Measurements from ENCODE around the gene ATPAF1. TPM values are rescaled to one million over a fixed set of nuclear protein-coding genes. Genes with fewer than 3 reads are reported as not detected.

Gene ATPAF1
- total RNA-seq, 2 donors from 2014 or later, result 52.2 to 71.3 TPM

GRCh38 chr1:46637444-46638083 is 30.6 kb downstream of the ATPAF1 start:
- H3K4me1 ChIP-seq (replicated peaks), result no peaks in the 10 kb centered on the region
- no peaks in the 10 kb centered on the region for H3K27me3 ChIP-seq (replicated peaks; ENCODE audit: insufficient read depth)
- WGBS, result 40% methylated on average over 2 of the region's 2 CpGs
- DNase-seq (ENCODE audit: low spot score), result no peak
- H3K36me3 ChIP-seq, result no peaks in the 10 kb centered on the region
- intact Hi-C loops (cut with DNase I), result no loop called here
- no peaks in the 10 kb centered on the region for H3K9me3 ChIP-seq
- H3K4me3 ChIP-seq, result no peak overlapping the region
- TF ChIP-seq POLR2A (IDR thresholded peaks at IDR 0.05), result no peak
- no peak for TF ChIP-seq CTCF (IDR thresholded peaks at IDR 0.05)
- TF ChIP-seq POLR2AphosphoS5 (IDR thresholded peaks at IDR 0.05), result no peak
- no peak overlapping the region for H3K27ac ChIP-seq

- no peaks in the 10 kb centered on the region for H3K9me3 ChIP-seq
- H3K4me1 ChIP-seq (replicated peaks), result no peaks in the 10 kb centered on the region
- H3K36me3 ChIP-seq, result no peaks in the 10 kb centered on the region
- no peaks in the 10 kb centered on the region for H3K27me3 ChIP-seq (replicated peaks; ENCODE audit: insufficient read depth)
- no peak for TF ChIP-seq POLR2A (IDR thresholded peaks at IDR 0.05)
- no peak for TF ChIP-seq CTCF (IDR thresholded peaks at IDR 0.05)
- TF ChIP-seq POLR2AphosphoS5 (IDR thresholded peaks at IDR 0.05), result no peak
- H3K27ac ChIP-seq, result no peak overlapping the region
- no peak for DNase-seq (ENCODE audit: low spot score)
- 93% methylated on average over 2 of the region's 2 CpGs for WGBS
- H3K4me3 ChIP-seq, result no peak overlapping the region
- intact Hi-C loops (cut with DNase I), result no loop called here
Measured at GRCh38 chr1:46635205-46635604, 33.0 kb downstream of the ATPAF1 start.

- WGBS, result 67% methylated on average over 2 of the region's 2 CpGs
- no peaks in the 10 kb centered on the region for H3K4me1 ChIP-seq (replicated peaks)
- DNase-seq (ENCODE audit: low spot score), result no peak
- intact Hi-C loops (cut with DNase I), result no loop called here
- no peaks in the 10 kb centered on the region for H3K36me3 ChIP-seq
- TF ChIP-seq POLR2AphosphoS5 (IDR thresholded peaks at IDR 0.05) (no peak), CTCF (IDR thresholded peaks at IDR 0.05) (no peak), POLR2A (IDR thresholded peaks at IDR 0.05) (no peak)
- H3K27me3 ChIP-seq (replicated peaks; ENCODE audit: insufficient read depth), result no peaks in the 10 kb centered on the region
- H3K27ac ChIP-seq, result no peak overlapping the region
- no peaks in the 10 kb centered on the region for H3K9me3 ChIP-seq
- no peak overlapping the region for H3K4me3 ChIP-seq
Measured at GRCh38 chr1:46630719-46631118, 37.4 kb downstream of the ATPAF1 start.

DNA sequence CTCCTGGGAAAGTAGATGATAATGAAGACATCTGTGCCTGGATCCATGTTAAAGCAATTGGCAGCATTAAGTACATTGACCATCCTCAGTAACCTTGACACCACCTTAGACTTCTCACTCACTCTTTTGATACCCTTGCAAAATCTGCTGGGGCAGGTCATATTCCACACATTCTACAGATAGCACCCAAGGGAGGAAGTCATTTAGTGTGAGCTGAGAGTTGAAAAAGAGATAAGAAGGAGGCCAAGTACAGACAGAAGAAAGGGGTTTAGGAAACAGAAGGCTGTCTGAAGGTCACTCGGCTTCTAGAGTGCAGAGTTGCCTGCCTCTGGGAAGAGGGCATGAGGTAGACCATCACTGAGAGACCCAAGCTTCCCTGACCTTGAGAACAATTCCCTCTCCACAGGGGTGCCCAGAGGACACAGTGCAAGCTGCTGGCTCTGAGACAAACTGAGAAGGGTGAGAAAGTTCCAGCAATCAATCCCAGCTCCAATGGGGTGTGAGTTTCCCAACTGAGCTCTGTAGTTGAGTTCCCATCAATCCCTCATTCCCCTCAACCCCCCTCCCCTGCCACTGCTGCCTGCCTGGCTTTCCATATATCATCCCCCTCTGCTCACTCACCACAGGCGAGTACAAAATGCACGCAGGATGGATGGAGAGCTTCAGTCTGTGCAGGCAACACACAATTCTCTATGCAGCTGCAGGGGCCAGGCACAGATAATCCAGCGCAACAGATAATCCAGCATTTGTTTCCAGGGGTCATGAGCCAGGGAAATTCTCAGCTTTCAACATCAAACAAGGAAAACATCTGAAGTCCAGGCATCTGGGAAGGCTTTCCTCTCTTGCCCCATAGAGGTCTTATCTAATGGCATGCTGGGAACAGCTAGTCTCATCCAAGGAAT is 44.2 kb downstream of the ATPAF1 start:
- intact Hi-C loops (cut with DNase I), result no loop called here
- no peaks in the 10 kb centered on the region for H3K36me3 ChIP-seq
- 74% methylated on average over 4 of the region's 4 CpGs for WGBS
- H3K27me3 ChIP-seq (replicated peaks; ENCODE audit: insufficient read depth), result no peaks in the 10 kb centered on the region
- H3K27ac ChIP-seq, result no peak overlapping the region
- TF ChIP-seq POLR2AphosphoS5 (IDR thresholded peaks at IDR 0.05), result no peak
- TF ChIP-seq POLR2A (IDR thresholded peaks at IDR 0.05), result no peak
- TF ChIP-seq CTCF (IDR thresholded peaks at IDR 0.05), result no peak
- H3K9me3 ChIP-seq, result no peaks in the 10 kb centered on the region
- DNase-seq (ENCODE audit: low spot score), result no peak
- no peaks in the 10 kb centered on the region for H3K4me1 ChIP-seq (replicated peaks)
- no peak overlapping the region for H3K4me3 ChIP-seq

Measured in prostate gland (tissue), 2 donors.